OCI-LY3 (cell line): ENCODE results near the gene SLC66A2.

ENCODE experiments used
- H2AFZ ChIP-seq: fragments of 200-600, 300-600 bp; shearing (Covaris generic); 2 replicates; pipeline ENCODE4 v1.6.0; 2014; ENCODE audit warnings: antibody characterized with exemption, low read depth, low read length
- H3K27ac ChIP-seq: fragments of 200-600, 300-600 bp; sonication (generic); 2 replicates; pipeline ENCODE4 v1.5.1; 2014; ENCODE audit warnings: mild to moderate bottlenecking, low read length, moderate library complexity, mixed read lengths
- H3K27me3 ChIP-seq: fragments of 200-600, 300-600 bp; sonication (generic); 2 replicates; pipeline ENCODE4 v1.6.1; 2014; ENCODE audit warnings: low read depth, low read length, mixed read lengths
- H3K36me3 ChIP-seq: fragments of 200-600, 300-600 bp; sonication (generic); replicated peaks from 2 replicates; pipeline ENCODE3; 2014; ENCODE audit warnings: low read depth, low read length, mixed read lengths
- H3K4me1 ChIP-seq: fragments of 300-600, 200-600 bp; sonication (generic); 2 replicates; pipeline ENCODE4 v1.6.1; 2014; ENCODE audit warnings: low read length, mixed read lengths
- H3K4me2 ChIP-seq: fragments of 200-600, 300-600 bp; sonication (generic); 2 replicates; pipeline ENCODE4 v1.6.1; 2014; ENCODE audit warnings: low read length, mixed read lengths
- H3K4me3 ChIP-seq: fragments of 300-600, 200-600 bp; sonication (generic); 2 replicates; pipeline ENCODE4 v1.5.1; 2014; ENCODE audit warnings: antibody characterized with exemption, mild to moderate bottlenecking, low read length, moderate library complexity
- H3K79me2 ChIP-seq: fragments of 300-600, 200-600 bp; shearing (Covaris generic); 2 replicates; pipeline ENCODE4 v1.6.1; 2014; ENCODE audit warnings: mild to moderate bottlenecking, low read length, mixed read lengths
- H3K9ac ChIP-seq: fragments of 300-600, 200-600 bp; shearing (Covaris generic); 2 replicates; pipeline ENCODE4 v1.6.0; 2014; ENCODE audit warnings: mild to moderate bottlenecking, low read length, moderate library complexity
- H3K9me3 ChIP-seq: fragments of 200-600, 300-600 bp; shearing (Covaris generic); 2 replicates; pipeline ENCODE4 v1.6.1; 2014; ENCODE audit warnings: low read length, mixed read lengths; ENCODE audit not compliant: insufficient read depth
- H4K20me1 ChIP-seq: fragments of 200-600, 300-600 bp; sonication (generic); 2 replicates; pipeline ENCODE4 v1.6.1; 2016; ENCODE audit warnings: low read length, mixed read lengths; ENCODE audit not compliant: insufficient read depth
- EZH2phosphoT487 ChIP-seq: fragments of 200-600 bp; shearing (Covaris generic); IDR thresholded peaks from 2 replicates; pipeline ENCODE4 v1.6.1; 2018; ENCODE audit warnings: antibody characterized with exemption, mixed run types, low read depth
- TF ChIP-seq, protein P1 (sequence below): fragments of 200-600, 300-600 bp; sonication (generic); IDR thresholded peaks from 2 replicates; pipeline ENCODE4 v1.5.1; 2014; ENCODE audit warnings: antibody characterized with exemption, low read length, low read depth

SLC66A2 gene

DNA sequence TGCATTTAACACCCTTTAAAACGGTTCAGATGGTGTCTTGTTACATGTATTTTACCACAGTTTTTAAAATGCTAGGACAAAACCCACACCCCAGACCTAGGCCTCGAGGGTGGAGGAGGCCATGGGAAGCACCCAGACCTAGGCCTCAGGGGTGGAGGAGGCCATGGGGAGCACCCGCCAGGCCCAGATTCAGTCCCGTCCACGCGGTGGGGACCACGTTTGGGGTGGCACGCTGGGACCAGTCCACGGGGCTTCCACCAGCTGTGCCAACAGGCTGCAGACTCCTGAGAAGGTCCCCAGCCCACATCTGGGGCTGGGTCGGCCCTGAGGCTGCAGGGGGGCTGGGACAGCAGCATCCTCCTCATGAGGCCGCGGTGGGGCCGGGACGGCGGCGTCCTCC lies 63.4 kb downstream of the SLC66A2 start:
- no peak overlapping the region for H2AFZ ChIP-seq
- H3K9me3 ChIP-seq, result peaks cover 25% of the 10 kb centered on the region
- H3K27ac ChIP-seq, result no peak overlapping the region
- H3K9ac ChIP-seq, result no peak overlapping the region
- no peak for TF ChIP-seq EZH2phosphoT487
- TF ChIP-seq, protein P1, sequence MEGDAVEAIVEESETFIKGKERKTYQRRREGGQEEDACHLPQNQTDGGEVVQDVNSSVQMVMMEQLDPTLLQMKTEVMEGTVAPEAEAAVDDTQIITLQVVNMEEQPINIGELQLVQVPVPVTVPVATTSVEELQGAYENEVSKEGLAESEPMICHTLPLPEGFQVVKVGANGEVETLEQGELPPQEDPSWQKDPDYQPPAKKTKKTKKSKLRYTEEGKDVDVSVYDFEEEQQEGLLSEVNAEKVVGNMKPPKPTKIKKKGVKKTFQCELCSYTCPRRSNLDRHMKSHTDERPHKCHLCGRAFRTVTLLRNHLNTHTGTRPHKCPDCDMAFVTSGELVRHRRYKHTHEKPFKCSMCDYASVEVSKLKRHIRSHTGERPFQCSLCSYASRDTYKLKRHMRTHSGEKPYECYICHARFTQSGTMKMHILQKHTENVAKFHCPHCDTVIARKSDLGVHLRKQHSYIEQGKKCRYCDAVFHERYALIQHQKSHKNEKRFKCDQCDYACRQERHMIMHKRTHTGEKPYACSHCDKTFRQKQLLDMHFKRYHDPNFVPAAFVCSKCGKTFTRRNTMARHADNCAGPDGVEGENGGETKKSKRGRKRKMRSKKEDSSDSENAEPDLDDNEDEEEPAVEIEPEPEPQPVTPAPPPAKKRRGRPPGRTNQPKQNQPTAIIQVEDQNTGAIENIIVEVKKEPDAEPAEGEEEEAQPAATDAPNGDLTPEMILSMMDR, result no peak
- no peak overlapping the region for H3K4me2 ChIP-seq
- H3K79me2 ChIP-seq, result no peaks in the 10 kb centered on the region
- H3K27me3 ChIP-seq, result no peaks in the 10 kb centered on the region
- no peak overlapping the region for H3K4me3 ChIP-seq
- H3K4me1 ChIP-seq, result no peaks in the 10 kb centered on the region
- no peaks in the 10 kb centered on the region for H3K36me3 ChIP-seq
- no peaks in the 10 kb centered on the region for H4K20me1 ChIP-seq

DNA sequence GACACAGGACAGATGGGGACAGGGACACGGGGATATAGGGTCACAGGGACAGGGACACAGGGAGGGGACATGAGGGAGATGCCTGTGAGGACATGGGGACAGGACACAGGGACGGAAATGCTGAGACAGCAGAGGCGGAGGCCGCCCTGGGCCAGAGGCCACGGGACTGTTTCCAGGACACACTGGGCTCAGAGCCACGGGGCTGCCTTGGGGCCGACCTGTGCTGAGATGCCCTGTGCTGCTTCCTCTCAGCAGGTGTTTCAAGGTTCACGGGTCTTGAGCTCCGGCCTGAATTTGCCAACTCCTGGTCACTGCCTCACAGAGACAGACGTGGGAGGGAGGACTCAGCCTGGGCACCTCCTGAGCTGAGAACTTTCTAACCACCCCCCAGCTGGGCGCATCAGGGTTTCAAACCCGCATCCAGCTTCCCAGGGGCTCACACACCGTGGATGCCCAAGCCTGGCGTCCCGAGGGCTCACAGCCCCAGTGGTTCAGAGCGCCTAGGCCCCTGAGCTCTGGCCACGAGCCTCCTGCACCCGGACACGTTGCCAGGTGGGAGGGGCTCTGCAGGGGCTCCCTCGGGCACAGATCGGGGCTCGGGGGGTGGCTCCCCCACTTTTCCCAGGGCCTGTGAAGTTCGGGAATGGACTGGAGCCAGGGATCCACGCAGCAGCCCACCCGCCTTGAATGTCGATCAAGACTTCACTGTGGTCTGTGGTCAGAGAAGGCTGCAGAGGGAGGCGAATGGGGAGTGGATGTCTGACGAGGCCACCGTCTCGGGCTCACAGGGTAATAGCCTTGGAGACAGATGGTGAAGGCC lies 64.1 kb downstream of the SLC66A2 start:
- TF ChIP-seq, protein P1, result no peak
- TF ChIP-seq EZH2phosphoT487, result no peak
- H4K20me1 ChIP-seq, result no peaks in the 10 kb centered on the region

DNA sequence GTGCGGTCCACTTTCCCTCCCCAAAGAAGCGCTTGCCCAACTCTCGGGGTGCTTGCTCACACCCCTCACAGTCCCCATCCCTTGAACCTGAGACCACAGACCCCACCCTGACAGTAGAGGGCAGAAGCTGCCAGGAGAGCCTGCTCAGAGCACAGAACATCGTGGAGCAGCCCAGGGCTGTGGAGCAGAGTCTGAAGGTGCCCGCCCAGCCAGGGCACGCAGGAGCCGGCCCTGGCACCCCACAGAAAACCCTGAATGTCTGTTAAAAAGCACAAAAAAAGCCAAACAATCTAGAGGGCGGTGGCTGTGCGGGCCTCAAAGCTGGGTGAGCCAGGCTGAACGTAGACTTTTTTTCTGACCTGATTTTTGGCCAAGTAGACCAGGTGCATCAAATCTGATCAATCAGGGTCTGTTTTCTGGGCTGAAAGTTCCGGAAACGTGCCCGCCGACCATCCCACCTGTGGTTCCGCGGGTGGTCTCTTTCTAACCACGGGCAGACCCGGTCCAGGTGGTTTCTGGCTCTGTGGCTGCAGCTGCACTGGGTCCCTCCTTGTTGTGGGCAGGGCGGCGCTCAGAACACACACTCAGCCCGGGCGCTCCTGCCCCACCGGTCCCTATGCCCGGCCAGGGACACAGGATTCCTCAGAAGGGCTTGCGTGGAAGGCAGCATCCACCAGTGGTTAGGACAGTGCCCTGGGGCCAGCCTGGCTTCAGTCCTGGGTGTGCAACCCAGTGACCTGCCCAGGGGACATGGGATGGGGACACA lies 66.3 kb downstream of the SLC66A2 start:
- H3K9ac ChIP-seq, result no peak overlapping the region

More for the DNA sequence above, 64.1 kb downstream of the SLC66A2 start:
- Histone ChIP-seq H3K27ac (no peak overlapping the region), H3K9ac (no peak overlapping the region), H3K4me2 (no peak overlapping the region), H3K27me3 (no peaks in the 10 kb centered on the region), H3K9me3 (peaks cover 19% of the 10 kb centered on the region), H3K79me2 (no peaks in the 10 kb centered on the region), H3K36me3 (no peaks in the 10 kb centered on the region), H2AFZ (no peak overlapping the region), H3K4me3 (no peak overlapping the region), H3K4me1 (no peaks in the 10 kb centered on the region)

More for the DNA sequence above, 66.3 kb downstream of the SLC66A2 start:
- Histone ChIP-seq H3K79me2 (no peaks in the 10 kb centered on the region), H3K27ac (no peak overlapping the region), H3K4me1 (no peaks in the 10 kb centered on the region), H3K36me3 (no peaks in the 10 kb centered on the region), H3K9me3 (0 out of 2 replicates have a peak, but pooled peaks cover 5% of the 10 kb centered on the region), H3K27me3 (no peaks in the 10 kb centered on the region), H4K20me1 (no peaks in the 10 kb centered on the region), H2AFZ (no peak overlapping the region), H3K4me2 (no peak overlapping the region), H3K4me3 (no peak overlapping the region)
- TF ChIP-seq, protein P1, result no peak
- TF ChIP-seq EZH2phosphoT487, result no peak
